Measurements from ENCODE around the gene PC.

DNA sequence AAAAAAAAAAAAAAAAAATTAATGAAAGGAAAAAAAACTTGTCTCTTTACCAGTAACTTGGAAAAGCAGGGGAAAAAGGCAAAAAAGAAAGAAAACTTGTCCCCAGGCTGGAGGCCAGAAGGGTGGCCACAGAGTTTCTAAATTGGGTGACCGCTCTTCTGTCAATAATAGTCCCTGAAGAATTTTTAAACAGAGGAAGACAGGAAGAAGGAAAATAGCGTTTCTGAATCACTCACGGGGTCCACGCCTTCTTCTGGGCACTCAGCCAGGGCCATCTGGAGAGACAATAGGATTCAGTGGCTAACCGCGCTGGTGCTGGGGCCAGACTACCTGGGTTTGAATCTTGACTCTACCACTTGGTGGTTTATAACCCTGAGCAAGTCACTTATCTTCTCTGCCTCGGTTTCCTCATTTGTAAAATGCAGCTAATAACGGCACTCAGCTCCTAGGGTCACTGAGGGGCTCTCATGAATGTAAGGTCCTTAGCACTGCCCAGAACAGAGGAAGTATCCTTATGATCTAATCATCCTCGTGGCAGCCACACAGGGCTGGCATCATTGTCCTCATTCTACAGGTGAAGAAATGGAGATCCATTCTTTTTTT lies 23.9 kb upstream of the PC start:
- TF ChIP-seq, protein P1, sequence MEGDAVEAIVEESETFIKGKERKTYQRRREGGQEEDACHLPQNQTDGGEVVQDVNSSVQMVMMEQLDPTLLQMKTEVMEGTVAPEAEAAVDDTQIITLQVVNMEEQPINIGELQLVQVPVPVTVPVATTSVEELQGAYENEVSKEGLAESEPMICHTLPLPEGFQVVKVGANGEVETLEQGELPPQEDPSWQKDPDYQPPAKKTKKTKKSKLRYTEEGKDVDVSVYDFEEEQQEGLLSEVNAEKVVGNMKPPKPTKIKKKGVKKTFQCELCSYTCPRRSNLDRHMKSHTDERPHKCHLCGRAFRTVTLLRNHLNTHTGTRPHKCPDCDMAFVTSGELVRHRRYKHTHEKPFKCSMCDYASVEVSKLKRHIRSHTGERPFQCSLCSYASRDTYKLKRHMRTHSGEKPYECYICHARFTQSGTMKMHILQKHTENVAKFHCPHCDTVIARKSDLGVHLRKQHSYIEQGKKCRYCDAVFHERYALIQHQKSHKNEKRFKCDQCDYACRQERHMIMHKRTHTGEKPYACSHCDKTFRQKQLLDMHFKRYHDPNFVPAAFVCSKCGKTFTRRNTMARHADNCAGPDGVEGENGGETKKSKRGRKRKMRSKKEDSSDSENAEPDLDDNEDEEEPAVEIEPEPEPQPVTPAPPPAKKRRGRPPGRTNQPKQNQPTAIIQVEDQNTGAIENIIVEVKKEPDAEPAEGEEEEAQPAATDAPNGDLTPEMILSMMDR (conservative IDR thresholded peaks at IDR 0.05; ENCODE audit: low read depth, low read length), result no peak
- TF ChIP-seq EZH2 (IDR thresholded peaks at IDR 0.05; ENCODE audit: low read length, unreplicated experiment), result no peak

Measured in PC-3 (cell line).